K562 (cell line): ENCODE measurements around the gene AJAP1. TPM values are rescaled to one million over a fixed set of nuclear protein-coding genes. Genes with fewer than 3 reads are reported as not detected.

ENCODE experiments used
- C11orf30 ChIP-seq: fragments of 450-650 bp; IDR thresholded peaks from 2 replicates; pipeline ENCODE4 v1.6.1; 2016; ENCODE audit warnings: low read depth, mild to moderate bottlenecking
- CBFB ChIP-seq: sonication (generic); formaldehyde crosslinking; IDR thresholded peaks from 2 replicates; pipeline ENCODE4 v1.4.0; 2020; ENCODE audit warnings: mild to moderate bottlenecking, missing genetic modification reagents
- CEBPB ChIP-seq: fragments of 450-650 bp; IDR thresholded peaks from 2 replicates; pipeline ENCODE4 v1.6.1; 2016; ENCODE audit warnings: missing genetic modification characterization, missing compliant biosample characterization
- DPF2 ChIP-seq: fragments of 450-650 bp; IDR thresholded peaks from 2 replicates; pipeline ENCODE4 v1.6.1; 2016
- MBD2 ChIP-seq: sonication (generic); IDR thresholded peaks from 2 replicates; pipeline ENCODE4 v1.6.1; 2016; ENCODE audit warnings: low read depth, borderline replicate concordance
- MTA2 ChIP-seq: fragments of 450-650 bp; IDR thresholded peaks from 2 replicates; pipeline ENCODE4 v1.6.1; 2016; ENCODE audit warnings: low read depth
- NFIC ChIP-seq: fragments of 450-650 bp; IDR thresholded peaks from 2 replicates; pipeline ENCODE4 v1.6.1; 2017; ENCODE audit warnings: mild to moderate bottlenecking, inconsistent platforms
- NFRKB ChIP-seq: fragments of 450-650 bp; IDR thresholded peaks from 2 replicates; pipeline ENCODE4 v1.6.1; 2016; ENCODE audit warnings: low read depth
- SMARCE1 ChIP-seq: fragments of 450-650 bp; IDR thresholded peaks from 2 replicates; pipeline ENCODE4 v1.7.1; 2016; ENCODE audit warnings: mild to moderate bottlenecking
- SMC3 ChIP-seq: conservative IDR thresholded peaks from 2 replicates; pipeline ENCODE4 v1.6.1; 2011; ENCODE audit warnings: low read depth, low read length, improper control_type of control experiment; ENCODE audit not compliant: insufficient read depth
- TCF3 ChIP-seq: sonication (generic); formaldehyde crosslinking; IDR thresholded peaks from 2 replicates; pipeline ENCODE4 v1.4.0; 2020; ENCODE audit warnings: mild to moderate bottlenecking, missing genetic modification reagents
- ZEB2 ChIP-seq: fragments of 450-650 bp; IDR thresholded peaks from 2 replicates; pipeline ENCODE4 v1.6.1; 2016
- ZNF785 ChIP-seq: fragments of 250-450 bp; sonication (Bioruptor Pico); IDR thresholded peaks from 2 replicates; pipeline ENCODE4 v1.4.0; 2020; ENCODE audit warnings: mild to moderate bottlenecking
- polyA plus RNA-seq, 8 experiments: library from polyadenylated mRNA; depleted of rRNA in 4 of 8; stranded (reverse) in 5 of 8; unstranded in 3 of 8; fragments of >200 nt; fragmentation: Nextera tagmentation in 2 of 8; fragmentation: Illumina TruSeq in 1 of 8; extraction: Ambion mirVana in 2 of 8; extraction: Trizol in 1 of 8; gene quantifications; 2 replicates each; pipeline versions ENCODE4 v1.2.1 to v1.2.3, GENCODE V29; 2011 to 2014; ENCODE audit warnings: inconsistent platforms in 1 of 8, missing spikeins in 1 of 8
- total RNA-seq, 7 experiments: library from RNA; depleted of rRNA in 6 of 7; stranded (reverse); fragments of >200 nt in 6 of 7; fragmentation: Illumina TruSeq in 2 of 7; extraction: Trizol in 2 of 7; gene quantifications; 2 replicates each; pipeline versions ENCODE4 v1.2.1 to v1.2.3, GENCODE V29; 2011 to 2021; ENCODE audit warnings: low replicate concordance in 1 of 7
- TF ChIP-seq, protein P1 (sequence below): IDR thresholded peaks from 2 replicates; pipeline ENCODE4 v1.6.1; 2011; ENCODE audit warnings: borderline replicate concordance, low read depth, mild to moderate bottlenecking, moderate library complexity, low read length; ENCODE audit not compliant: insufficient read depth, poor library complexity, severe bottlenecking
- TF ChIP-seq, protein P2 (sequence below): sonication (generic); formaldehyde crosslinking; IDR thresholded peaks from 2 replicates; pipeline ENCODE4 v1.8.0; 2022; ENCODE audit warnings: missing genetic modification reagents, mild to moderate bottlenecking, moderate library complexity, borderline replicate concordance
- TF ChIP-seq, protein P3 (sequence below): sonication (generic); formaldehyde crosslinking; IDR thresholded peaks from 2 replicates; pipeline ENCODE4 v1.4.0; 2020; ENCODE audit warnings: mild to moderate bottlenecking, missing genetic modification reagents
- TF ChIP-seq, protein P4 (sequence below): sonication (generic); formaldehyde crosslinking; IDR thresholded peaks from 2 replicates; pipeline ENCODE4 v1.8.0; 2022; ENCODE audit warnings: mild to moderate bottlenecking, missing genetic modification reagents
- TF ChIP-seq, protein P5 (sequence below): sonication (generic); formaldehyde crosslinking; IDR thresholded peaks from 2 replicates; pipeline ENCODE4 v1.8.0; 2022; ENCODE audit warnings: mild to moderate bottlenecking, missing genetic modification reagents

Gene AJAP1
- total and polyA plus RNA-seq, 9 of the 15 experiments (the other 6 are each of a cell fraction or from before 2014, with no cell fraction given): not detected

DNA sequence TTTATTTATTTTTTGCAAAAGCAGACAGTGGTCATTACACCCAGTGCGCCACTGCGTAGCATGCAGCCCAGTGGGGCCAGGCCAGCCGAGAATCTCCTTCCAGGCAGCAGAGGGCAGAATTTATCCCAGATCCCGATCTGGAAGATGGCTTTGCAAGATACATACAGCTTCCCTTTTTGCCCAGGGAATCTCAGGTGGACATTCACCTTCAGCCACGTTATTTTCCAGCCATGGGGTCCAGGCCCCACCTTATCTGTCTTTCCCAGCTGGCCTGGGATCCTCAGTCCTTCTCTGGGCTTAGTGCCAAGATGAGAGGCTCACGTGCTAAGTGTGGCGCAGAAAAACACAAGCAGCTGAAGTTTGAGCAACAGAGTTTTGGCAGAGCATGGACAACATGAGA, 123.6 kb downstream of the AJAP1 start (continued):
- TF ChIP-seq, protein P1, sequence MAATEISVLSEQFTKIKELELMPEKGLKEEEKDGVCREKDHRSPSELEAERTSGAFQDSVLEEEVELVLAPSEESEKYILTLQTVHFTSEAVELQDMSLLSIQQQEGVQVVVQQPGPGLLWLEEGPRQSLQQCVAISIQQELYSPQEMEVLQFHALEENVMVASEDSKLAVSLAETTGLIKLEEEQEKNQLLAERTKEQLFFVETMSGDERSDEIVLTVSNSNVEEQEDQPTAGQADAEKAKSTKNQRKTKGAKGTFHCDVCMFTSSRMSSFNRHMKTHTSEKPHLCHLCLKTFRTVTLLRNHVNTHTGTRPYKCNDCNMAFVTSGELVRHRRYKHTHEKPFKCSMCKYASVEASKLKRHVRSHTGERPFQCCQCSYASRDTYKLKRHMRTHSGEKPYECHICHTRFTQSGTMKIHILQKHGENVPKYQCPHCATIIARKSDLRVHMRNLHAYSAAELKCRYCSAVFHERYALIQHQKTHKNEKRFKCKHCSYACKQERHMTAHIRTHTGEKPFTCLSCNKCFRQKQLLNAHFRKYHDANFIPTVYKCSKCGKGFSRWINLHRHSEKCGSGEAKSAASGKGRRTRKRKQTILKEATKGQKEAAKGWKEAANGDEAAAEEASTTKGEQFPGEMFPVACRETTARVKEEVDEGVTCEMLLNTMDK: no peak
- no peak for TF ChIP-seq MBD2
- TF ChIP-seq SMARCE1: peak; percentile 69; the same call in 1 of the 2 replicates
- 0 out of 2 replicates have a peak, but pooled peaks have one; percentile 15 for TF ChIP-seq SMC3
- TF ChIP-seq, protein P2, sequence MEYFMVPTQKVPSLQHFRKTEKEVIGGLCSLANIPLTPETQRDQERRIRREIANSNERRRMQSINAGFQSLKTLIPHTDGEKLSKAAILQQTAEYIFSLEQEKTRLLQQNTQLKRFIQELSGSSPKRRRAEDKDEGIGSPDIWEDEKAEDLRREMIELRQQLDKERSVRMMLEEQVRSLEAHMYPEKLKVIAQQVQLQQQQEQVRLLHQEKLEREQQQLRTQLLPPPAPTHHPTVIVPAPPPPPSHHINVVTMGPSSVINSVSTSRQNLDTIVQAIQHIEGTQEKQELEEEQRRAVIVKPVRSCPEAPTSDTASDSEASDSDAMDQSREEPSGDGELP: peak; percentile 31; the same call in 1 of the 2 replicates
- TF ChIP-seq MTA2: peak; percentile 56; the same call in 1 of the 2 replicates
- TF ChIP-seq C11orf30: no peak
- TF ChIP-seq ZEB2: peak; percentile 87
- TF ChIP-seq, protein P3, sequence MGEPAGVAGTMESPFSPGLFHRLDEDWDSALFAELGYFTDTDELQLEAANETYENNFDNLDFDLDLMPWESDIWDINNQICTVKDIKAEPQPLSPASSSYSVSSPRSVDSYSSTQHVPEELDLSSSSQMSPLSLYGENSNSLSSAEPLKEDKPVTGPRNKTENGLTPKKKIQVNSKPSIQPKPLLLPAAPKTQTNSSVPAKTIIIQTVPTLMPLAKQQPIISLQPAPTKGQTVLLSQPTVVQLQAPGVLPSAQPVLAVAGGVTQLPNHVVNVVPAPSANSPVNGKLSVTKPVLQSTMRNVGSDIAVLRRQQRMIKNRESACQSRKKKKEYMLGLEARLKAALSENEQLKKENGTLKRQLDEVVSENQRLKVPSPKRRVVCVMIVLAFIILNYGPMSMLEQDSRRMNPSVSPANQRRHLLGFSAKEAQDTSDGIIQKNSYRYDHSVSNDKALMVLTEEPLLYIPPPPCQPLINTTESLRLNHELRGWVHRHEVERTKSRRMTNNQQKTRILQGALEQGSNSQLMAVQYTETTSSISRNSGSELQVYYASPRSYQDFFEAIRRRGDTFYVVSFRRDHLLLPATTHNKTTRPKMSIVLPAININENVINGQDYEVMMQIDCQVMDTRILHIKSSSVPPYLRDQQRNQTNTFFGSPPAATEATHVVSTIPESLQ (CRISPR knock-in tag): no peak
- TF ChIP-seq DPF2: peak; percentile 46; the same call in 1 of the 2 replicates
- no peak for TF ChIP-seq CBFB (CRISPR knock-in tag)
- TF ChIP-seq, protein P4, sequence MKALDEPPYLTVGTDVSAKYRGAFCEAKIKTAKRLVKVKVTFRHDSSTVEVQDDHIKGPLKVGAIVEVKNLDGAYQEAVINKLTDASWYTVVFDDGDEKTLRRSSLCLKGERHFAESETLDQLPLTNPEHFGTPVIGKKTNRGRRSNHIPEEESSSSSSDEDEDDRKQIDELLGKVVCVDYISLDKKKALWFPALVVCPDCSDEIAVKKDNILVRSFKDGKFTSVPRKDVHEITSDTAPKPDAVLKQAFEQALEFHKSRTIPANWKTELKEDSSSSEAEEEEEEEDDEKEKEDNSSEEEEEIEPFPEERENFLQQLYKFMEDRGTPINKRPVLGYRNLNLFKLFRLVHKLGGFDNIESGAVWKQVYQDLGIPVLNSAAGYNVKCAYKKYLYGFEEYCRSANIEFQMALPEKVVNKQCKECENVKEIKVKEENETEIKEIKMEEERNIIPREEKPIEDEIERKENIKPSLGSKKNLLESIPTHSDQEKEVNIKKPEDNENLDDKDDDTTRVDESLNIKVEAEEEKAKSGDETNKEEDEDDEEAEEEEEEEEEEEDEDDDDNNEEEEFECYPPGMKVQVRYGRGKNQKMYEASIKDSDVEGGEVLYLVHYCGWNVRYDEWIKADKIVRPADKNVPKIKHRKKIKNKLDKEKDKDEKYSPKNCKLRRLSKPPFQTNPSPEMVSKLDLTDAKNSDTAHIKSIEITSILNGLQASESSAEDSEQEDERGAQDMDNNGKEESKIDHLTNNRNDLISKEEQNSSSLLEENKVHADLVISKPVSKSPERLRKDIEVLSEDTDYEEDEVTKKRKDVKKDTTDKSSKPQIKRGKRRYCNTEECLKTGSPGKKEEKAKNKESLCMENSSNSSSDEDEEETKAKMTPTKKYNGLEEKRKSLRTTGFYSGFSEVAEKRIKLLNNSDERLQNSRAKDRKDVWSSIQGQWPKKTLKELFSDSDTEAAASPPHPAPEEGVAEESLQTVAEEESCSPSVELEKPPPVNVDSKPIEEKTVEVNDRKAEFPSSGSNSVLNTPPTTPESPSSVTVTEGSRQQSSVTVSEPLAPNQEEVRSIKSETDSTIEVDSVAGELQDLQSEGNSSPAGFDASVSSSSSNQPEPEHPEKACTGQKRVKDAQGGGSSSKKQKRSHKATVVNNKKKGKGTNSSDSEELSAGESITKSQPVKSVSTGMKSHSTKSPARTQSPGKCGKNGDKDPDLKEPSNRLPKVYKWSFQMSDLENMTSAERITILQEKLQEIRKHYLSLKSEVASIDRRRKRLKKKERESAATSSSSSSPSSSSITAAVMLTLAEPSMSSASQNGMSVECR (CRISPR knock-in tag): no peak
- peak; percentile 94 for TF ChIP-seq NFIC
- TF ChIP-seq, protein P5, sequence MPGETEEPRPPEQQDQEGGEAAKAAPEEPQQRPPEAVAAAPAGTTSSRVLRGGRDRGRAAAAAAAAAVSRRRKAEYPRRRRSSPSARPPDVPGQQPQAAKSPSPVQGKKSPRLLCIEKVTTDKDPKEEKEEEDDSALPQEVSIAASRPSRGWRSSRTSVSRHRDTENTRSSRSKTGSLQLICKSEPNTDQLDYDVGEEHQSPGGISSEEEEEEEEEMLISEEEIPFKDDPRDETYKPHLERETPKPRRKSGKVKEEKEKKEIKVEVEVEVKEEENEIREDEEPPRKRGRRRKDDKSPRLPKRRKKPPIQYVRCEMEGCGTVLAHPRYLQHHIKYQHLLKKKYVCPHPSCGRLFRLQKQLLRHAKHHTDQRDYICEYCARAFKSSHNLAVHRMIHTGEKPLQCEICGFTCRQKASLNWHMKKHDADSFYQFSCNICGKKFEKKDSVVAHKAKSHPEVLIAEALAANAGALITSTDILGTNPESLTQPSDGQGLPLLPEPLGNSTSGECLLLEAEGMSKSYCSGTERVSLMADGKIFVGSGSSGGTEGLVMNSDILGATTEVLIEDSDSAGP: no peak
- no peak for TF ChIP-seq ZNF785
- no peak for TF ChIP-seq CEBPB (tag)
- TF ChIP-seq NFRKB: no peak
- TF ChIP-seq TCF3 (CRISPR knock-in tag): peak; percentile 77
